ENCODE results near the gene DQX1.
A peak's percentile ranks its signal among the peaks of the same experiment; 100 is the strongest.

Gene DQX1

GRCh38 chr2:74553892-74554819 is 28.1 kb upstream of the DQX1 start, which contains the start of the genes DOK1 and LOXL3:
Gene DOK1, plus strand, starts transcription at chr2:74554720. Its CDS starts 35 bp downstream, at chr2:74554755.
Gene LOXL3, minus strand, starts transcription at chr2:74553942. Its CDS starts 1,308 bp downstream, at chr2:74552634.
- peak; percentile 86 for DNase-seq

- no peak for DNase-seq
These were observed 27.1 kb upstream of the DQX1 start for GRCh38 chr2:74552914-74553811.

GRCh38 chr2:74551942-74552913 is 26.2 kb upstream of the DQX1 start:
- no peak for DNase-seq

GRCh38 chr2:74551530-74551929 is 25.5 kb upstream of the DQX1 start:
- no peak for DNase-seq

- DNase-seq = no peak
These were observed 24.2 kb upstream of the DQX1 start for GRCh38 chr2:74550231-74550630.

- no peak for DNase-seq
These were observed 23.1 kb upstream of the DQX1 start for GRCh38 chr2:74548900-74549826.

- no peak for DNase-seq
These were observed 22.4 kb upstream of the DQX1 start for GRCh38 chr2:74548285-74548899.

- DNase-seq = no peak
These were observed 20.0 kb upstream of the DQX1 start for GRCh38 chr2:74546004-74546403.

GRCh38 chr2:74544634-74545033 is 18.6 kb upstream of the DQX1 start:
- DNase-seq = peak; percentile 31

- no peak for DNase-seq
These were observed 16.9 kb upstream of the DQX1 start for GRCh38 chr2:74542978-74543377.

GRCh38 chr2:74540291-74540690 is 14.3 kb upstream of the DQX1 start:
- no peak for DNase-seq

- no peak for DNase-seq
These were observed 12.9 kb upstream of the DQX1 start for GRCh38 chr2:74538881-74539339.

GRCh38 chr2:74537140-74537539 is 11.1 kb upstream of the DQX1 start:
- no peak for DNase-seq

- no peak for DNase-seq
These were observed 10.3 kb upstream of the DQX1 start for GRCh38 chr2:74536166-74536950.

- no peak for DNase-seq
These were observed 9.5 kb upstream of the DQX1 start for GRCh38 chr2:74535440-74535965.

- DNase-seq = no peak
These were observed 8.4 kb upstream of the DQX1 start for GRCh38 chr2:74534411-74534810.

- no peak for DNase-seq
These were observed 7.4 kb upstream of the DQX1 start for GRCh38 chr2:74533464-74533863.

GRCh38 chr2:74532222-74532621 is 6.2 kb upstream of the DQX1 start:
- DNase-seq = peak; percentile 67

GRCh38 chr2:74531666-74532065 is 5.6 kb upstream of the DQX1 start:
- no peak for DNase-seq

Data from CD4-positive, alpha-beta T cell treated with Interleukin-21 for 1 hour (primary cell).